GM19438 (cell line): ENCODE results near the gene WNT7B.

Experiments
- ATAC-seq: cut with Tn5 transposase; IDR thresholded peaks from one replicate; pipeline ENCODE4 v1.9.1; 2021; ENCODE audit warnings: low read depth; ENCODE audit not compliant: unreplicated experiment

WNT7B gene

GRCh38 chr22:45977003-45977411 is at the start of gene WNT7B:
TSS of gene WNT7B (minus strand) at chr22:45977162. CDS start at chr22:45976754, 408 bp downstream.
- ATAC-seq, result no peak

GRCh38 chr22:46025973-46026898 is 49.3 kb upstream of the WNT7B start:
- no peak for ATAC-seq

- ATAC-seq, result no peak
These were observed 48.4 kb upstream of the WNT7B start for GRCh38 chr22:46025225-46025972.

GRCh38 chr22:46024136-46024840 is 47.3 kb upstream of the WNT7B start:
- ATAC-seq, result no peak

GRCh38 chr22:46023558-46023981 is 46.6 kb upstream of the WNT7B start:
- ATAC-seq, result no peak

GRCh38 chr22:46022881-46023512 is 46.0 kb upstream of the WNT7B start:
- ATAC-seq, result no peak

- no peak for ATAC-seq
These were observed 44.6 kb upstream of the WNT7B start for GRCh38 chr22:46021577-46021976.

GRCh38 chr22:46019351-46019750 is 42.4 kb upstream of the WNT7B start:
- no peak for ATAC-seq

GRCh38 chr22:46018859-46019258 is 41.9 kb upstream of the WNT7B start:
- no peak for ATAC-seq

GRCh38 chr22:46017166-46017565 is 40.2 kb upstream of the WNT7B start:
- no peak for ATAC-seq

GRCh38 chr22:46013460-46014416 is 36.8 kb upstream of the WNT7B start:
- no peak for ATAC-seq

GRCh38 chr22:46012881-46013281 is 35.9 kb upstream of the WNT7B start:
- ATAC-seq, result no peak

GRCh38 chr22:46012182-46012880 is 35.4 kb upstream of the WNT7B start:
- ATAC-seq, result no peak

GRCh38 chr22:46011627-46012181 is 34.7 kb upstream of the WNT7B start:
- ATAC-seq, result no peak

GRCh38 chr22:46010951-46011626 is 34.1 kb upstream of the WNT7B start:
- ATAC-seq, result no peak

- no peak for ATAC-seq
These were observed 33.4 kb upstream of the WNT7B start for GRCh38 chr22:46010207-46010867.

- ATAC-seq, result no peak
These were observed 32.8 kb upstream of the WNT7B start for GRCh38 chr22:46009730-46010129.
